ENCODE data around the gene CYP3A4.
"Not testable (repeated sequence)": the region's sequence is repeated elsewhere in the genome, so short reads cannot be mapped to it uniquely, and the experiment has no call there.

DNA sequence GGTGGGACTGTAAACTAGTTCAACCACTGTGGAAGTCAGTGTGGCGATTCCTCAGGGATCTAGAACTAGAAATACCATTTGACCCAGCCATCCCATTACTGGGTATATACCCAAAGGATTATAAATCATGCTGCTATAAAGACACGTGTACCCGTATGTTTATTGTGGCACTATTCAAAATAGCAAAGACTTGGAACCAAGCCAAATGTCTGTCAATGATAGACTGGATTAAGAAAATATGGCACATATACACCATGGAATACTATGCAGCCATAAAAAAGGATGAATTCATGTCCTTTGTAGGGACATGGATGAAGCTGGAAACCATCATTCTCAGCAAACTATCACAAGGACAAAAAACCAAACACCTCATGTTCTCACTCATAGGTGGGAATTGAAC, 37.1 kb downstream of the CYP3A4 start:
- TF ChIP-seq PPARA (CRISPR knock-in tag; IDR thresholded peaks at IDR 0.05; ENCODE audit: borderline replicate concordance); PATZ1 (CRISPR knock-in tag; IDR thresholded peaks at IDR 0.05; ENCODE audit: borderline replicate concordance); ZFP3 (CRISPR knock-in tag; IDR thresholded peaks at IDR 0.05); TOX (CRISPR knock-in tag; IDR thresholded peaks at IDR 0.05; ENCODE audit: borderline replicate concordance); ZNF70 (CRISPR knock-in tag; IDR thresholded peaks at IDR 0.05); ZC3H10 (CRISPR knock-in tag; IDR thresholded peaks at IDR 0.05); ZNF565 (CRISPR knock-in tag; conservative IDR thresholded peaks at IDR 0.05; ENCODE audit: low read depth); CREB5 (CRISPR knock-in tag; IDR thresholded peaks at IDR 0.05; ENCODE audit: low read depth); RARB (CRISPR knock-in tag; IDR thresholded peaks at IDR 0.05); OSR1 (CRISPR knock-in tag; IDR thresholded peaks at IDR 0.05); BACH2 (CRISPR knock-in tag; IDR thresholded peaks at IDR 0.05; ENCODE audit: borderline replicate concordance): not testable (repeated sequence)
- TF ChIP-seq, protein P1, sequence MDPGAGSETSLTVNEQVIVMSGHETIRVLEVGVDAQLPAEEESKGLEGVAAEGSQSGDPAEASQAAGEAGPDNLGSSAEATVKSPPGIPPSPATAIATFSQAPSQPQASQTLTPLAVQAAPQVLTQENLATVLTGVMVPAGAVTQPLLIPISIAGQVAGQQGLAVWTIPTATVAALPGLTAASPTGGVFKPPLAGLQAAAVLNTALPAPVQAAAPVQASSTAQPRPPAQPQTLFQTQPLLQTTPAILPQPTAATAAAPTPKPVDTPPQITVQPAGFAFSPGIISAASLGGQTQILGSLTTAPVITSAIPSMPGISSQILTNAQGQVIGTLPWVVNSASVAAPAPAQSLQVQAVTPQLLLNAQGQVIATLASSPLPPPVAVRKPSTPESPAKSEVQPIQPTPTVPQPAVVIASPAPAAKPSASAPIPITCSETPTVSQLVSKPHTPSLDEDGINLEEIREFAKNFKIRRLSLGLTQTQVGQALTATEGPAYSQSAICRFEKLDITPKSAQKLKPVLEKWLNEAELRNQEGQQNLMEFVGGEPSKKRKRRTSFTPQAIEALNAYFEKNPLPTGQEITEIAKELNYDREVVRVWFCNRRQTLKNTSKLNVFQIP (CRISPR knock-in tag; IDR thresholded peaks at IDR 0.05; ENCODE audit: borderline replicate concordance, low read depth) = not testable (repeated sequence)
- TF ChIP-seq, protein P2, sequence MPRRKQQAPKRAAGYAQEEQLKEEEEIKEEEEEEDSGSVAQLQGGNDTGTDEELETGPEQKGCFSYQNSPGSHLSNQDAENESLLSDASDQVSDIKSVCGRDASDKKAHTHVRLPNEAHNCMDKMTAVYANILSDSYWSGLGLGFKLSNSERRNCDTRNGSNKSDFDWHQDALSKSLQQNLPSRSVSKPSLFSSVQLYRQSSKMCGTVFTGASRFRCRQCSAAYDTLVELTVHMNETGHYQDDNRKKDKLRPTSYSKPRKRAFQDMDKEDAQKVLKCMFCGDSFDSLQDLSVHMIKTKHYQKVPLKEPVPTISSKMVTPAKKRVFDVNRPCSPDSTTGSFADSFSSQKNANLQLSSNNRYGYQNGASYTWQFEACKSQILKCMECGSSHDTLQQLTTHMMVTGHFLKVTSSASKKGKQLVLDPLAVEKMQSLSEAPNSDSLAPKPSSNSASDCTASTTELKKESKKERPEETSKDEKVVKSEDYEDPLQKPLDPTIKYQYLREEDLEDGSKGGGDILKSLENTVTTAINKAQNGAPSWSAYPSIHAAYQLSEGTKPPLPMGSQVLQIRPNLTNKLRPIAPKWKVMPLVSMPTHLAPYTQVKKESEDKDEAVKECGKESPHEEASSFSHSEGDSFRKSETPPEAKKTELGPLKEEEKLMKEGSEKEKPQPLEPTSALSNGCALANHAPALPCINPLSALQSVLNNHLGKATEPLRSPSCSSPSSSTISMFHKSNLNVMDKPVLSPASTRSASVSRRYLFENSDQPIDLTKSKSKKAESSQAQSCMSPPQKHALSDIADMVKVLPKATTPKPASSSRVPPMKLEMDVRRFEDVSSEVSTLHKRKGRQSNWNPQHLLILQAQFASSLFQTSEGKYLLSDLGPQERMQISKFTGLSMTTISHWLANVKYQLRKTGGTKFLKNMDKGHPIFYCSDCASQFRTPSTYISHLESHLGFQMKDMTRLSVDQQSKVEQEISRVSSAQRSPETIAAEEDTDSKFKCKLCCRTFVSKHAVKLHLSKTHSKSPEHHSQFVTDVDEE (CRISPR knock-in tag; IDR thresholded peaks at IDR 0.05) = not testable (repeated sequence)

Measured in SK-N-SH treated with all-trans-retinoic acid at 6 μM for 48 hours (cell line).